Calu3 (cell line): Measurements from ENCODE around the gene SLC6A12. TPM values are rescaled to one million over a fixed set of nuclear protein-coding genes. Genes with fewer than 3 reads are reported as not detected.
A peak's percentile ranks its signal among the peaks of the same experiment; 100 is the strongest.

Source experiments
- BruUV-seq: library from RNA; stranded (reverse); fragments of 400-500 nt; replicated peaks from 2 replicates; lab custom pipeline; 2021; lab: Mats Ljungman, UMichigan
- CTCF ChIA-PET: fragments of 300-600 bp; sonication (Branson Sonifier 250); formaldehyde crosslinking; loops from one replicate; lab custom pipeline; 2022; ENCODE audit warnings: antibody characterized with exemption; lab: Charles Lee
- DNase-seq: peaks from one replicate; pipeline ENCODE4 v3.0.0; 2022
- H3K27ac Mint-ChIP-seq: one replicate; pipeline ENCODE4 v1.8.0; 2022; ENCODE audit warnings: mixed read lengths; ENCODE audit not compliant: unreplicated experiment
- H3K27me3 Mint-ChIP-seq: one replicate; pipeline ENCODE4 v1.8.0; 2022; ENCODE audit warnings: mixed read lengths; ENCODE audit not compliant: unreplicated experiment
- H3K36me3 Mint-ChIP-seq: one replicate; pipeline ENCODE4 v1.8.0; 2022; ENCODE audit warnings: mild to moderate bottlenecking, moderate library complexity, mixed read lengths; ENCODE audit not compliant: insufficient read depth, unreplicated experiment
- H3K4me1 Mint-ChIP-seq: one replicate; pipeline ENCODE4 v1.8.0; 2022; ENCODE audit warnings: mild to moderate bottlenecking, low read depth, mixed read lengths; ENCODE audit not compliant: unreplicated experiment
- H3K4me3 Mint-ChIP-seq: one replicate; pipeline ENCODE4 v1.8.0; 2022; ENCODE audit warnings: mild to moderate bottlenecking, low read depth, moderate library complexity, mixed read lengths; ENCODE audit not compliant: unreplicated experiment
- H3K9me3 Mint-ChIP-seq: one replicate; pipeline ENCODE4 v1.8.0; 2022; ENCODE audit warnings: low read depth, mixed read lengths; ENCODE audit not compliant: unreplicated experiment
- intact Hi-C: fragments of 100-400 bp; cut with micrococcal nuclease; formaldehyde crosslinking; loops from one replicate; pipeline ENCODE4 v1.10.0; 2022; ENCODE audit not compliant: unreplicated experiment
- total RNA-seq: library from RNA; stranded (reverse); gene quantifications from 2 replicates; pipeline ENCODE4 v1.2.3, GENCODE V29; 2022
- TF ChIP-seq, protein P1 (sequence below): fragments of 200-600 bp; IDR thresholded peaks from one replicate; pipeline ENCODE4 v1.8.0; 2022; ENCODE audit warnings: antibody characterized with exemption; ENCODE audit not compliant: unreplicated experiment

The SLC6A12 gene
- total RNA-seq, 1 experiment from 2014 or later = 0.90 TPM

DNA sequence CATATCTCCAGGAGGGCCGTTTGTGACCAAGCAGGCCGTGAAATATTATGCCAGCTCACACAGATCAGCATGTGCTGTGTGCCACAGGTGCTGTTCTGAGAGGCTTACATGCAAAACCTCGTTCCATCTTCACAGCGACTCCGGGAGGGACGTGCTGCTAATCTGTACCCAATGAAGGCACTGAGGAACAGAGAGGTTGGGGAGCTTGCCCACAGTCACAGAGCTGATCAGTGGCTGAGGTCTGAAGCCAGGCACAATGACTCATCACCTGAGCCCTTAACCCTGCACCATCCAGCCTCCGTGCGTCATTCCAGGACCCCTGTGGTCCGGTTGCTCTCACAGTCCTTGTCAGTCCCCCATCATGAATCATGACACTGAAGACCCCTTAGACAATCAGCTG lies 66.7 kb downstream of the SLC6A12 start:
- no peaks in the 10 kb centered on the region for H3K36me3 Mint-ChIP-seq
- peaks cover 17% of the 10 kb centered on the region for H3K4me1 Mint-ChIP-seq
- intact Hi-C loops = no loop called here
- no peak for DNase-seq
- H3K9me3 Mint-ChIP-seq = no peaks in the 10 kb centered on the region
- H3K27me3 Mint-ChIP-seq = peaks cover 72% of the 10 kb centered on the region
- no peak overlapping the region for H3K27ac Mint-ChIP-seq
- no TSS peak for BruUV-seq
- CTCF ChIA-PET = no interaction called here
- TF ChIP-seq, protein P1, sequence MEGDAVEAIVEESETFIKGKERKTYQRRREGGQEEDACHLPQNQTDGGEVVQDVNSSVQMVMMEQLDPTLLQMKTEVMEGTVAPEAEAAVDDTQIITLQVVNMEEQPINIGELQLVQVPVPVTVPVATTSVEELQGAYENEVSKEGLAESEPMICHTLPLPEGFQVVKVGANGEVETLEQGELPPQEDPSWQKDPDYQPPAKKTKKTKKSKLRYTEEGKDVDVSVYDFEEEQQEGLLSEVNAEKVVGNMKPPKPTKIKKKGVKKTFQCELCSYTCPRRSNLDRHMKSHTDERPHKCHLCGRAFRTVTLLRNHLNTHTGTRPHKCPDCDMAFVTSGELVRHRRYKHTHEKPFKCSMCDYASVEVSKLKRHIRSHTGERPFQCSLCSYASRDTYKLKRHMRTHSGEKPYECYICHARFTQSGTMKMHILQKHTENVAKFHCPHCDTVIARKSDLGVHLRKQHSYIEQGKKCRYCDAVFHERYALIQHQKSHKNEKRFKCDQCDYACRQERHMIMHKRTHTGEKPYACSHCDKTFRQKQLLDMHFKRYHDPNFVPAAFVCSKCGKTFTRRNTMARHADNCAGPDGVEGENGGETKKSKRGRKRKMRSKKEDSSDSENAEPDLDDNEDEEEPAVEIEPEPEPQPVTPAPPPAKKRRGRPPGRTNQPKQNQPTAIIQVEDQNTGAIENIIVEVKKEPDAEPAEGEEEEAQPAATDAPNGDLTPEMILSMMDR = no peak
- H3K4me3 Mint-ChIP-seq = no peak overlapping the region

DNA sequence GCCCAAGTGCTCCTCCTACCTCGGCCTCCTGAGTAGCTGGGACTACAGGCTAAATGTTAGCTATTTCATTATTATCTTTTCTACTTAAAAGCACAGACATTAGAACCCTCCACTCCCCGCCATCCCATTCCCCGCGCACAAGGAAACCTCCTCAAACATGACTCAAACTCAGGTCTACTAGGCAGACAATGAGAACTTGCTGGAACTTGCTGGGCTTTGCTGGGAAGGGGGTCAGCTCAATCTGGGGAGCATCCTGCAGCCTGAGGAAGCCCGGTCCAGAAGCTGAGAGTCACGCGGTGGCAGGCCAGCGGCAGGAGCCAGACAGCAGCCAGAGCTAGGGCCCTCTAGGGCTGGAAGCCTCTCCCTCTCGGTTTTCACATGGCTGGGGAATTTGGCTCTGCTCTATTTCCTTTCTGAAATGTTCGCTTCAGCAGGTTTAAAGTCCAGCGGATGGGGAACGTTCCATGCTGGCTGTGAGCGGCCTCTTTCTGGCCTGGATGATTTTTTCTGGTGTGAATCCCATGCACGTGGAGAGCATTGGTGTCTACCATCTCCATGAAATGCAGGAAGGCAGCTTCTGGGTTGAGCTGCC lies 68.5 kb downstream of the SLC6A12 start:
- intact Hi-C loops = no loop called here
- Mint-ChIP-seq H3K4me3 (no peak overlapping the region), H3K27me3 (peaks cover 72% of the 10 kb centered on the region), H3K9me3 (no peaks in the 10 kb centered on the region), H3K27ac (no peak overlapping the region), H3K36me3 (no peaks in the 10 kb centered on the region), H3K4me1 (peaks cover 17% of the 10 kb centered on the region)
- TF ChIP-seq, protein P1 = no peak
- no peak for DNase-seq
- CTCF ChIA-PET = interaction anchor here (1.1 to 1.4 kb wide), 2 partner anchors 8 to 37 kb away, joined by 3 to 4 read pairs; no protein-coding TSS in a partner anchor
- no TSS peak for BruUV-seq

DNA sequence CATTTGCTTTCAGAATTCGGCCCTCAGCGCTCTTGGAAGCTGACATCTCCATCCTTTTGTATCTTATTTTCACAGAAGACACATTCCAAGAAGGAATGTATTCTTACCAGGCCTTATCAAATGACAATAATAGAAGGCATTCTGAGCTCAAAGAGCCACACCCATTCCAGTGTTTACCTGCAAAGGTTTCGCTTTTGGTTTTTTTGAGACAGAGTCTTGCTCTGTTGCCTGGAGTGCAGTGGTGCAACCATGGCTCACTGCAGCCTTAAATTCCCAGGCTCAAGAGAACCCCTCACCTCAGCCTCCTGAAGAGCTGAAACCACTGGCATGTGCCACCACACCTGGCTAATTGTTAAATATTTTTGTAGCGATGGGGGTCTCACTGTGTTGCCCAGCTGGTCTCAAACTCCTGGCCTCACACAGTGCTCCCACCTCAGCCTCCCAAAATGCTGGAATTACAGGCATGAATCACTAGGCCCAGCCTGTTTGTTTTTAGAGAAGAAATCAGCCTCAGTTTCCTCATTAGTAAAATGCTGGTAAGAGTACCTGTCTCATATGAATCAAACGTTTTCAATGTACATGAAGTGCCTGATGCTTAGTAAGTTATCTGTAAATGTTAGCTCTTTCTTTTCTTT lies 69.2 kb downstream of the SLC6A12 start:
- Mint-ChIP-seq H3K9me3 (no peaks in the 10 kb centered on the region), H3K4me3 (no peak overlapping the region), H3K36me3 (no peaks in the 10 kb centered on the region), H3K27me3 (peaks cover 72% of the 10 kb centered on the region), H3K27ac (no peak overlapping the region), H3K4me1 (peaks cover 17% of the 10 kb centered on the region)
- DNase-seq = peak; percentile 6
- CTCF ChIA-PET = interaction anchor here (1.1 to 1.4 kb wide), 2 partner anchors 9 to 36 kb away, joined by 3 to 4 read pairs; no protein-coding TSS in a partner anchor
- intact Hi-C loops = no loop called here
- no TSS peak for BruUV-seq
- TF ChIP-seq, protein P1 = no peak

DNA sequence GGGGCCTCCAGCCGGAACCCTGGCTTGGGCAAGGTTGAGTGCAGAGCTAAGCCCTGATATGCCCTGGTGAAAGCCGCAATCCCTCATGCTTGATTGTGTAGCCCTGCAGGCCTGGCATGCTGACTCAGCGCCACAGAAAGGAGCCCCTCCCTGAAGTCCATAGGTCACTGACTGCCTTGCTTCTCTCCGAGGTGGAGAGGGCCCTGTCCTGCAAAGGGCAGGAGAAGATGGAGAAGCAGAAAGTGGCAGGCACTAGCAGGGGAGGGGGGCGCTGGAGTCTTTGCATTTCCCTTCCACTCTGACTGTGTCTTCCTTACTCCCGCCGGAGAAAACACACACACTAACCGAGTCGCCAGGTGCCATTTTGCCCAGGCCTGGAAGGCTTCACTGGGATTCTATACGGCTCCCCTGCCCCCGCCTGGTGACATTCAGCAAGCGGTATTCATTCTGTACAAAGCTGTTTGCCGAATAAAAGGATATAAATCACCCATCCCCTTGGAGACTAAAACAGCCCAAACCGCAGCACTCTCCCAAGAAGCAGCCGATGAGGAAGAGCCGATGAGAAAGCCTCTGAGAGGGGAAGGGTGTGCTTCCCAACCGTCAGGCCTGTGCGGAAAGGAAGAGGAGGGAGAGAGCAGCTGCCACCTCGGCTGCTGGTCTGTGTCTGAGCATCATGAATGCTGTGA lies 69.8 kb downstream of the SLC6A12 start:
- peaks cover 72% of the 10 kb centered on the region for H3K27me3 Mint-ChIP-seq
- H3K4me3 Mint-ChIP-seq = no peak overlapping the region
- TF ChIP-seq, protein P1 = no peak
- intact Hi-C loops = no loop called here
- no peaks in the 10 kb centered on the region for H3K36me3 Mint-ChIP-seq
- CTCF ChIA-PET = interaction anchor here (1.1 to 1.4 kb wide), 2 partner anchors 9 to 36 kb away, joined by 3 to 4 read pairs; no protein-coding TSS in a partner anchor
- no TSS peak for BruUV-seq
- H3K27ac Mint-ChIP-seq = no peak overlapping the region
- peak; percentile 16 for DNase-seq
- peaks cover 17% of the 10 kb centered on the region for H3K4me1 Mint-ChIP-seq
- no peaks in the 10 kb centered on the region for H3K9me3 Mint-ChIP-seq
